ENCODE results near the gene FGF3.

Gene FGF3

GRCh38 chr11:69778373-69778772 lies 40.8 kb downstream of the FGF3 start:
- in situ Hi-C loops (cut with HindIII; ENCODE audit: low sequenced_read_pairs): no loop called here
- H3K4me3 ChIP-seq (ENCODE audit: low read depth, low read length): no peak overlapping the region
- DNase-seq (ENCODE audit: low read depth): no peak
- TF ChIP-seq CTCF (IDR thresholded peaks at IDR 0.05; ENCODE audit: low read depth, low read length, missing control alignments): no peak

- no peak within 1 kb of the TSS for H3K4me3 ChIP-seq (ENCODE audit: low read depth, low read length)
- DNase-seq (ENCODE audit: low read depth): no peak
- in situ Hi-C loops (cut with HindIII; ENCODE audit: low sequenced_read_pairs): no loop called here
- no peak for TF ChIP-seq CTCF (IDR thresholded peaks at IDR 0.05; ENCODE audit: low read depth, low read length, missing control alignments)
These were observed 44.0 kb downstream of the FGF3 start, which contains the start of gene FGF4 for GRCh38 chr11:69775163-69775755. FGF4 (minus strand) TSS chr11:69775341; CDS start chr11:69775084, 257 bp downstream.

GRCh38 chr11:69774354-69775162 lies 44.7 kb downstream of the FGF3 start:
- no peak for TF ChIP-seq CTCF (IDR thresholded peaks at IDR 0.05; ENCODE audit: low read depth, low read length, missing control alignments)
- in situ Hi-C loops (cut with HindIII; ENCODE audit: low sequenced_read_pairs): no loop called here
- H3K4me3 ChIP-seq (ENCODE audit: low read depth, low read length): no peak overlapping the region
- DNase-seq (ENCODE audit: low read depth): no peak

- no peak overlapping the region for H3K4me3 ChIP-seq (ENCODE audit: low read depth, low read length)
- in situ Hi-C loops (cut with HindIII; ENCODE audit: low sequenced_read_pairs): no loop called here
- no peak for TF ChIP-seq CTCF (IDR thresholded peaks at IDR 0.05; ENCODE audit: low read depth, low read length, missing control alignments)
These were observed 45.4 kb downstream of the FGF3 start for GRCh38 chr11:69773626-69774353.

GRCh38 chr11:69771466-69771865 lies 47.8 kb downstream of the FGF3 start:
- no peak for TF ChIP-seq CTCF (IDR thresholded peaks at IDR 0.05; ENCODE audit: low read depth, low read length, missing control alignments)
- no peak for DNase-seq (ENCODE audit: low read depth)
- in situ Hi-C loops (cut with HindIII; ENCODE audit: low sequenced_read_pairs): no loop called here

More at GRCh38 chr11:69773626-69774353, 45.4 kb downstream of the FGF3 start:
- no peak for DNase-seq (ENCODE audit: low read depth)

GRCh38 chr11:69770540-69770939 lies 48.7 kb downstream of the FGF3 start:
- in situ Hi-C loops (cut with HindIII; ENCODE audit: low sequenced_read_pairs): no loop called here
- H3K4me3 ChIP-seq (ENCODE audit: low read depth, low read length): no peak overlapping the region
- no peak for DNase-seq (ENCODE audit: low read depth)
- no peak for TF ChIP-seq CTCF (IDR thresholded peaks at IDR 0.05; ENCODE audit: low read depth, low read length, missing control alignments)

More at GRCh38 chr11:69771466-69771865, 47.8 kb downstream of the FGF3 start:
- H3K4me3 ChIP-seq (ENCODE audit: low read depth, low read length): no peak overlapping the region

Data from astrocyte of the cerebellum (primary cell).